HepG2 (cell line): ENCODE data around the gene GATA5. TPM values are rescaled to one million over a fixed set of nuclear protein-coding genes. Genes with fewer than 3 reads are reported as not detected.
A peak's percentile ranks its signal among the peaks of the same experiment; 100 is the strongest.

Source experiments
- CTCF ChIP-seq: sonication (generic); formaldehyde crosslinking; IDR thresholded peaks from 2 replicates; pipeline ENCODE4 v1.5.0; 2020; ENCODE audit warnings: mild to moderate bottlenecking, missing genetic modification reagents, moderate library complexity
- DNMT3B ChIP-seq: conservative IDR thresholded peaks from 2 replicates; pipeline ENCODE4 v1.6.1; 2016; ENCODE audit warnings: missing biosample characterization, control low read depth
- EED ChIP-seq: sonication (generic); formaldehyde crosslinking; IDR thresholded peaks from 2 replicates; pipeline ENCODE4 v1.5.0; 2020; ENCODE audit warnings: mild to moderate bottlenecking, missing genetic modification reagents
- ISX ChIP-seq: sonication (generic); formaldehyde crosslinking; conservative IDR thresholded peaks from 2 replicates; pipeline ENCODE4 v1.5.0; 2020; ENCODE audit warnings: missing genetic modification reagents
- KDM2A ChIP-seq: sonication (generic); formaldehyde crosslinking; IDR thresholded peaks from 2 replicates; pipeline ENCODE4 v1.4.0; 2020; ENCODE audit warnings: low read depth, missing genetic modification reagents, borderline replicate concordance
- MATR3 ChIP-seq: sonication (generic); formaldehyde crosslinking; IDR thresholded peaks from 2 replicates; pipeline ENCODE4 v1.4.0; 2020; ENCODE audit warnings: missing genetic modification reagents
- MAZ ChIP-seq, 2 experiments: sonication (generic) in 1 of 2; formaldehyde crosslinking in 1 of 2; IDR thresholded peaks; 2 replicates each; pipeline versions ENCODE4 v1.5.0 to v1.6.1; 2012 to 2020; ENCODE audit warnings: low read depth in 2 of 2, mild to moderate bottlenecking in 2 of 2, borderline replicate concordance in 1 of 2, improper control_type of control experiment in 1 of 2, low read length in 1 of 2, missing genetic modification reagents in 1 of 2, moderate library complexity in 1 of 2
- MED8 ChIP-seq: sonication (generic); formaldehyde crosslinking; IDR thresholded peaks from 2 replicates; pipeline ENCODE4 v1.8.1; 2023; ENCODE audit warnings: mild to moderate bottlenecking, missing genetic modification reagents; ENCODE audit not compliant: insufficient replicate concordance
- RAD21 ChIP-seq: fragments of 450-650 bp; formaldehyde crosslinking; IDR thresholded peaks from 2 replicates; pipeline ENCODE4 v1.5.0; 2020; ENCODE audit warnings: mild to moderate bottlenecking
- YEATS4 ChIP-seq: sonication (generic); formaldehyde crosslinking; IDR thresholded peaks from 2 replicates; pipeline ENCODE4 v1.4.0; 2020; ENCODE audit warnings: missing genetic modification reagents, borderline replicate concordance
- ZNF552 ChIP-seq: sonication (generic); formaldehyde crosslinking; IDR thresholded peaks from 2 replicates; pipeline ENCODE4 v1.9.0; 2022; ENCODE audit warnings: missing genetic modification reagents, mild to moderate bottlenecking, borderline replicate concordance
- polyA plus RNA-seq, 8 experiments: library from polyadenylated mRNA; depleted of rRNA in 3 of 8; stranded (reverse) in 7 of 8; unstranded in 1 of 8; fragments of >200 nt; fragmentation: Illumina TruSeq in 4 of 8; extraction: Trizol in 4 of 8; gene quantifications; 2 replicates each; pipeline versions ENCODE4 v1.2.1 to v1.2.3, GENCODE V29; 2011 to 2016; ENCODE audit warnings: low read depth in 4 of 8, missing spikeins in 1 of 8, mixed read lengths in 1 of 8; ENCODE audit not compliant: insufficient read depth in 1 of 8
- total RNA-seq, 5 experiments: library from RNA; depleted of rRNA; stranded (reverse); fragments of >200 nt; fragmentation: Illumina TruSeq; extraction: Trizol; gene quantifications; 2 replicates each; pipeline ENCODE4 v1.2.3, GENCODE V29; 2016; ENCODE audit warnings: low read depth in 1 of 5
- TF ChIP-seq, protein P1 (sequence below): sonication (generic); formaldehyde crosslinking; IDR thresholded peaks from 2 replicates; pipeline ENCODE4 v1.5.0; 2020; ENCODE audit warnings: mild to moderate bottlenecking, missing genetic modification reagents, borderline replicate concordance

Gene GATA5
- total and polyA plus RNA-seq, 2 of the 13 experiments (the other 11 are each of a cell fraction or from before 2014, with no cell fraction given), result 0.12 to 0.20 TPM

DNA sequence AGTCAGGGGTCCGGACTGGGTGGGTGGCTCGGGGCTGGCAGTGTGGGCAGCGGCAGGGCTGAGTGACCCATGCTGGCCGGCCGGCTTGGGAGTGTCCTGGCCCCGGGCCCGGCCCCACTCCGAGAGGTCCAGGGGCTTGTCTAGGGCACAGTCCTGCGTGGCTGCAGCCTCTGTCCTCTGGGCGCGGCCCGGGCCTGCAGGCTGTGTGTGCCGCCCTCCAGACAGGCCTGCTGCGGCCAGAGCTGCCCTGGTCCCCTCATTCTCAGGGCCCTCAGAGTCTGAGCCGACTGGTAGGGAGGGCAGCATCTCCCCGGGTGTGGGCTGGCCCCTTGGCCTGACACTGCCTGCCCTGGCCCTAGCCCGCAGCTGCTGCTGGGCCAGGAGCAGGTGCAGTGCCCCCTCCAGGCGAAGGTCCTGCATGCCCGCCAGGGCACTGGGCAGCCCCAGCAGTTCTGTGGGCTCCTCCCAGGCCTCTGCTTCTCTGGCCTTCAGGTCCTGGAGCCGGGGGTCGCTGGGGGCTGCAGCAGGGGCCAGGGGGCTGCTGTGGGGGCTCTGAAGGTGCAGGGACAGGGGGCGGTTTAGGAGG lies 61.8 kb downstream of the GATA5 start (continued):
- TF ChIP-seq, protein P1, sequence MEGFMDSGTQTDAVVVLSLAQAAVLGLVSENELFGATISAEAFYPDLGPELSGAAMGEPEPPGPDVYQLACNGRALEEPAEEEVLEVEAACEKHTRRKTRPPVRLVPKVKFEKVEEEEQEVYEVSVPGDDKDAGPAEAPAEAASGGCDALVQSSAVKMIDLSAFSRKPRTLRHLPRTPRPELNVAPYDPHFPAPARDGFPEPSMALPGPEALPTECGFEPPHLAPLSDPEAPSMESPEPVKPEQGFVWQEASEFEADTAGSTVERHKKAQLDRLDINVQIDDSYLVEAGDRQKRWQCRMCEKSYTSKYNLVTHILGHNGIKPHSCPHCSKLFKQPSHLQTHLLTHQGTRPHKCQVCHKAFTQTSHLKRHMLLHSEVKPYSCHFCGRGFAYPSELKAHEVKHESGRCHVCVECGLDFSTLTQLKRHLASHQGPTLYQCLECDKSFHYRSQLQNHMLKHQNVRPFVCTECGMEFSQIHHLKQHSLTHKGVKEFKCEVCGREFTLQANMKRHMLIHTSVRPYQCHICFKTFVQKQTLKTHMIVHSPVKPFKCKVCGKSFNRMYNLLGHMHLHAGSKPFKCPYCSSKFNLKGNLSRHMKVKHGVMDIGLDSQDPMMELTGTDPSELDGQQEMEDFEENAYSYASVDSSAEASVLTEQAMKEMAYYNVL, result 0 out of 2 replicates have a peak, but pooled peaks have one; percentile 32
- 0 out of 2 replicates have a peak, but pooled peaks have one; percentile 59 for TF ChIP-seq EED (CRISPR knock-in tag)
- 0 out of 2 replicates have a peak, but pooled peaks have one; percentile 37 for TF ChIP-seq RAD21 (CRISPR knock-in tag)
- TF ChIP-seq KDM2A (CRISPR knock-in tag), result peak; percentile 50; the same call in 1 of the 2 replicates
- 0 out of 2 replicates have a peak, but pooled peaks have one; percentile 13 for TF ChIP-seq YEATS4 (CRISPR knock-in tag)
- TF ChIP-seq ZNF552, result 0 out of 2 replicates have a peak, but pooled peaks have one; percentile 33
- TF ChIP-seq MAZ (IDR thresholded peaks at IDR 0.05; ENCODE audit: borderline replicate concordance, low read depth, low read length), result no peak
- 0 out of 2 replicates have a peak, but pooled peaks have one; percentile 27 for TF ChIP-seq MAZ (CRISPR knock-in tag; IDR thresholded peaks at IDR 0.05; ENCODE audit: low read depth)
- no peak for TF ChIP-seq ISX
- TF ChIP-seq CTCF (CRISPR knock-in tag), result peak; percentile 70
- TF ChIP-seq MATR3 (CRISPR knock-in tag), result 0 out of 2 replicates have a peak, but pooled peaks have one; percentile 40
- TF ChIP-seq MED8, result peak; percentile 16
- TF ChIP-seq DNMT3B (CRISPR knock-in tag), result no peak
- TF ChIP-seq, all 625 proteins: peak for 23

Other genes starting within 250 kb of the GATA5 start
- 37.4 and 41.5 TPM in 2 replicates for gene OSBPL2, start 237.5 kb downstream of the GATA5 start, total RNA-seq (2016; rRNA removed; fragmentation: Illumina TruSeq; extraction: Trizol)
- 18.5 and 20.5 TPM in 2 replicates for gene OSBPL2, start 237.5 kb downstream of the GATA5 start, polyA plus RNA-seq (2011; rRNA removed)
- gene ADRM1, start 173.0 kb downstream of the GATA5 start, total RNA-seq (2016; rRNA removed; fragmentation: Illumina TruSeq; extraction: Trizol), result 143 and 154 TPM in 2 replicates
- gene ADRM1, start 173.0 kb downstream of the GATA5 start, polyA plus RNA-seq (2011; rRNA removed), result 92.9 and 106 TPM in 2 replicates
- 28.5 and 44.7 TPM in 2 replicates for gene LAMA5, start 108.7 kb downstream of the GATA5 start, total RNA-seq (2016; rRNA removed; fragmentation: Illumina TruSeq; extraction: Trizol)
- 21.0 and 22.7 TPM in 2 replicates for gene LAMA5, start 108.7 kb downstream of the GATA5 start, polyA plus RNA-seq (2011; rRNA removed)
- gene RPS21, start 88.9 kb downstream of the GATA5 start, total RNA-seq (2016; rRNA removed; fragmentation: Illumina TruSeq; extraction: Trizol), result 2,584 and 2,647 TPM in 2 replicates
- gene RPS21, start 88.9 kb downstream of the GATA5 start, polyA plus RNA-seq (2011; rRNA removed), result 9,925 and 11,063 TPM in 2 replicates
- gene CABLES2, start 68.7 kb downstream of the GATA5 start, total RNA-seq (2016; rRNA removed; fragmentation: Illumina TruSeq; extraction: Trizol), result 9.7 and 10.2 TPM in 2 replicates
- 5.2 and 5.9 TPM in 2 replicates for gene CABLES2, start 68.7 kb downstream of the GATA5 start, polyA plus RNA-seq (2011; rRNA removed)
- gene RBBP8NL, start 48.5 kb downstream of the GATA5 start, total RNA-seq (2016; rRNA removed; fragmentation: Illumina TruSeq; extraction: Trizol), result 0.46 and 0.86 TPM in 2 replicates
- gene RBBP8NL, start 48.5 kb downstream of the GATA5 start, polyA plus RNA-seq (2011; rRNA removed), result 0.69 and 0.82 TPM in 2 replicates
- gene SLCO4A1, start 166.5 kb upstream of the GATA5 start, total RNA-seq (2016; rRNA removed; fragmentation: Illumina TruSeq; extraction: Trizol), result 23.8 and 55.5 TPM in 2 replicates
- 91.3 and 112 TPM in 2 replicates for gene SLCO4A1, start 166.5 kb upstream of the GATA5 start, polyA plus RNA-seq (2011; rRNA removed)
- gene NTSR1, start 232.8 kb upstream of the GATA5 start, total RNA-seq (2016; rRNA removed; fragmentation: Illumina TruSeq; extraction: Trizol), result 0.09 TPM in 1 of 2 replicates, not detected in the other
- 0.12 and 0.17 TPM in 2 replicates for gene NTSR1, start 232.8 kb upstream of the GATA5 start, polyA plus RNA-seq (2011; rRNA removed)